Measurements from ENCODE around the gene GSG1L2.
A peak's percentile ranks its signal among the peaks of the same experiment; 100 is the strongest.

GSG1L2 gene

DNA sequence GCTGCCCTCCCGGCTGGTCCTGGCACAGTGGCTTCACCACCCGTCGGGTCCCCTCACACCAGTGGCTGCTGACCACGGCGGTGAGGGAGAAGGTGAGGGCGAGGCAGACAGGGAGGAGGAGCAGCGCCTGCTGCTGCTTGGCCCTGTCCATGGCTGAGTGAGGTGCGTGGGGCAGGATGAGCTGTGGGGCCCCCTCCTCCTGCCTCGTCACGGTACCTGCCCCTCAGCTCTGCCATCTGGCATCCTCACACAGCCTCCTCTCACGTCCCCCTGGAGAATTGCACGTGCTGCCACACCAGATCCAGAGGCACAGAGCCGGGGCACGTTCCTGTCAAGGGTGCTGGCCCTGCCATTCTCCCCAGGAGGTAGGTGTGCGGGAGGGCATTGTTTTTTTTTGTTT lies at the start of gene GSG1L2:
GSG1L2 (minus strand) TSS at position 159 of the 400 bp plus-strand sequence; CDS start at position 151, 8 bp downstream.
- peak; percentile 99 for DNase-seq

DNA sequence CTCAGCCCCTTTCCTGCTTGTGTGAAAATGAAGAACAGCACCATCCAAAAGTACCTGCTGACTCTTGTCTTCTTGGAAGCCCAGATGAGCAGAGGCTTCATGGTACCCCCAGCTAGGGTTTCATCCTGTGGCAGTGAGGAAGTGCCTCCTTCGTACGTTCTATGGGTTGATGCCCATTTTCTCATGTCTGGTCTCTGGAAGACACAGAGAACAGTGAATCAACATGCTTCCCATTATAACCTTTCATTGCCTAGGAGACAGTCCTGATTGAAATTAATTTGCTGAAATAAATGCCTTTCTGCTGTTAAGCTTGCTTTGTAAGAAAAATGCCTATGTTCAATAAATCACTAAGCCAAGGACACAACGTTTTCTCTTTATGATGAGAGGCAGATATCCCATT lies 46.7 kb upstream of the GSG1L2 start:
- no peak for DNase-seq

DNA sequence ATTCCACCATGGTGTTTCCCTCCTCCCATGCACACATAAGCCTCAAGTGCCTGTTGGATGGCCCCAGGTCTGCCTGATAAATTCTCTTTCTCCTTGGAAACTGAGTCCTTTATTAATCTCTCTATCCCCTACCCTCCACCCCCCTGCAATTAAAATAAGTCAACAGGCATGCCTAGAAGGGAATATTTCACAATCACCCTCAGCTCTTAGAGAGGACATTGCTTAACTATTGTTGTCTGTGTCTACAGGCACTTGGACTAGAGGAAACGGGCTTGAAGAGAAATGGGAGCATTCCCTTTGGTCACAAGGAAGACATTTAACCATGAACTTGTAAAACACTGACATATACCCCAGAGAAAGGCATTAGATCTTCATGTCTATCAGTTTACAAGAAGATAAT lies 43.7 kb upstream of the GSG1L2 start:
- no peak for DNase-seq

DNA sequence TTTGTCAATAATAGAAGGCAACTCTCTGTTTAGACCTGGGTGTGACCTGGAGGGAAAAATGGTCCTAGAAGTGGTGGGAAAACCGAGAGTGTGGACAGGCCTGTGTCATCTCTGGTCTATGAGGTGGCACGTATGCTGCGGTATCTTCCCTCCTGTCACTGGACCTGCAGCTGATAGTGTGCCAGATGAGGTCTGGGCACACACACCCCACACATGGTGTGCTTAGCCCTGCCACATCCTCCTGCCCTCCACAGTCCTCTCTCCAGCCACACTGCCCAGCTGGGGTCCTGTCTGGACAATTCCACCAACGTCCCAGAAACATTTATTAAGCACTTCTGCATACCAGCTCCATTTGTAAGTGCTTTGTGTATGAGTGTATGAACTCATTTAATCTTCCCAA lies 41.1 kb upstream of the GSG1L2 start:
- DNase-seq, result no peak

DNA sequence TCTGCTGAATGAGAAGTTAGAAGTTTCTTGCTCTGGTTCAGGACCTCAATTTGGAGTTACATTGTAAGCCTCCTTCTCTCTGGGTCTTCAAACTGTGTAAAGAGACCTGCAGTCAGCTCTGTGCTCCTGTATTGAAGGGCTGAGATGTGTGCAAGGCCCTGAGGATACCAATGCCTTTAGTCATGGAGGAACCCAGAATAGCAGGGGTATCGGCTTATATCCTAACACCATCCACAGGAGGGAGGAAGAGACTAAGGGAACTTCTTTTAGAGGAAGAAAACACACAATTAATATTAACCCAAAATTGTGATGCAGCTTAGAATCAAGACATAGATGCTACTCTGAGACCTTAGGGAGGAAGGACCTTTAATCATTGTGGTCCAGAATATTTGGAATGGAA lies 40.3 kb upstream of the GSG1L2 start:
- no peak for DNase-seq

DNA sequence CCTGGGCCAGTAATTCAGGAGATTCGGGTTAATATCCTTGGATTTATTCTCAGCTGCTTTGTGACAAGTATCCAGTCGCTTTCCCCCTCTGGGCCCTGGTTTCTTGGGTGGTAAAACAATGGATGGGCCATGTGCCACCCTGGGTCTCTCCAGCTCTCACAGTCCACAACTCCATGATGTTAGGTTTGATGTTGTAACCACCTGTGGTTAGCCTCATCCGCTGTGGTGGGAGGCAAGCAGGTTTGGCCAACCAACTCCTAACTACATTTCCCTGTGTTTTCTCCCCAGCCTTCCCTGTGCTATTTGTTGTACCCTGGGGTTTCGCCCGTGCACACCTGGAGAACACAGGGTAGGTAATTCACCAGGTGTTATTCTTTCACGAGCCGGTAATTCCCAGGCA lies 39.0 kb upstream of the GSG1L2 start:
- no peak for DNase-seq

DNA sequence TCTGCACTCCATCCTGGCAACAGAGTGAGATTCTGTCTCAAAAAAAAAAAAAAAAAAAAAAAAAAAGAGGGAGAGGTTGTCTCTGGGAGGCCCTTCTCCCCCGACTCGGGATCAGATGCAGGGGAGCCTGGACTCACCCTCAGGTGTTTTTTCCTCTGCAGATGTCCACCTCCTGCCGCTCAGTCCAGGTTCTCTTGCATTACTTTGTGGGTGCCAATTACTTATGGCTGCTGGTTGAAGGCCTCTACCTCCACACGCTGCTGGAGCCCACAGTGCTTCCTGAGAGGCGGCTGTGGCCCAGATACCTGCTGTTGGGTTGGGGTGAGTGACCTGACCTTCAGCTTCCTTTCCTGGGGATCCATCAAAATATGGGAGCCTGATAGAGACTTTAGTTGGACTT lies 37.9 kb upstream of the GSG1L2 start:
- DNase-seq, result no peak

DNA sequence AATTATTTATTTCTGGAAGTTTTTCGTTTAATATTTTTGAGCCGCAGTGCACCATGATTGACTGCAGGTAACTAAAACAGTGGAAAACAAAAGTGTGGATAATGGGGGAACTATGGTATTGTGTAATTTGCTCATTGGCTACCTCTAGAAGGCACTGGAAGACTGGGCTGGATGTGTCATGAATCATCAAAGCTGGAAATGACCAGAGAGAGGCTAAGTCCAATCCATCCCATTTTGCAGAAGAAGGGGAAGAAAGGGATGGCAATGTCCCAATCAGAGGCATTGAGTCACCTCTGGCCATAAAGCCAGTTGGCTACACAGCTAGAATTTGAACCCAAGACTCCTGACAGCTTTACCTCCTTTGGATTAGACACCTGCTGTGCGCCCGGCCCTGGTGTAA lies 33.2 kb upstream of the GSG1L2 start:
- no peak for DNase-seq

DNA sequence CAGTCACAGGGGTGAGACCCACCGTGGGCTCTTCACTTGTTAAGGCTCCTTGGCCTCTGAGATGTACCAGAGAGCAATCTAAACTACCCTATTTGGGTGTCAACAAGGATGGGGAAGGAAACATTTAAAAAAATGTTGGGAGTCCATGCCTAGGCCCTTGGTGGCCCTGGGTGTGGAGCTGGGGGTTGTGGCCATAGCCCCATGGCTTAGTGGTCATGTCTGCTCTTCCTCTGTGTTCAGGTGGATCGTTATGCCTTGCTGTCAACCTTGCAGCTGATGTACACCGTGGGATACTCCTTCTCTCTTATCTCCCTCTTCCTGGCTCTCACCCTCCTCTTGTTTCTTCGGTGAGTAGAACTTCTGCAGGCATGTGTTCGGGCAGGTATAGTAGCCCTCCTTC lies 32.4 kb upstream of the GSG1L2 start:
- DNase-seq, result no peak

DNA sequence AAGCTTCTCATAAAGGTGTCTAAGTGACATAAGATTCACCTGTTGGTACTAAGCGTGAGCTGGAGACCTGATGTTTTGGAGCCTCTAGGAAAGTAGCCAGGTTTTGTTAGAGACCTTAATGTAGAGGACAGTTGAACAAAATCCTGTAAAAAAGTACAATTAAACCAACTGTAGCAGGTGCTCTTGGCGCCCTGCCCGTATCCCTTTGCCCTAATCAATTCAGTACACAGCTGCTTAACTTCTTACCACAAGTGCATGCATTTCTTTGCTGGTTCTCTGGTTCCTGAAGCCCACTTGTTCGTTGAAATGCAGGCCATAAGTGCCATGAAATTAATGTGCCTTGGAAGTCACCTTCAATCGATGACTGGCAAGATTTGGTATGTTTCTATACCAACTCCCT lies 28.3 kb upstream of the GSG1L2 start:
- no peak for DNase-seq

DNA sequence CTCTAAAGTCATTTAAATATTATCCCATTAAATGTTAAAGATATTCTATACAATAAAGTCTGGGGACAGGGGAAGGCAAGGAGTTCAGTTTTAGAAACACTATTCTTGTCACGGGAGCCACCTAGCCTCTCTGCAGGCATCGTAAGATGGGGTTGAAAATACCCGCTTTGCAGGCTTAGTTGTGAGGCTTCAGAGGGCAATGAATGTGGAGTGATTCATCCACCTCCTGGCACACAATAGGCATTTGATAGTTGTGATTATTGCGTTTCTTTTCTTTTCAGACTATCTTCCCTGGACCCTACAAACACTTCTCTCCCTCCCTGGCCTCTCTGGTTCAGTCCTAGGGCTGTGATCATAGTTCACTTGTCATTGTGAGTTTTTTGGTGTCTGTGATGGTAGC lies 23.4 kb upstream of the GSG1L2 start:
- DNase-seq, result no peak

DNA sequence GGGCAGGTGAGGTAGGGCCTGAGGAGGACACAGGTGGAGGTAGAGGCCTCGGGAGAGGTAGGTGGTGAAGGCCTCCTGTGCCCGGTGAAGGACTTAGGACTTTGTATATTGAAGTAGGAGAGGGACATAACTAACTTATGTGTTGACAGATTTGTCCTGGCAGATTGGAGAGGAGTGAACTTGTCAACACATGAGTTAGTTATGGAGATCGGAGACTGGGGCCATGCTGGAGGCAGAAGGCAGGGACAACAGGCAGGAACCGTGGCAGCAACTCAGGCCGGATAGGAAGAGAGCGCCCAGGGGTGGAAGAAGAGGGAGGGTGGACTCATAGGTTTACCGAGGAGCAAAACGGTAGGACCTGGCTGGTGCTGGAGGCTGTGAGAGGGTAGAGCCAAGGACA lies 22.3 kb upstream of the GSG1L2 start:
- no peak for DNase-seq

DNA sequence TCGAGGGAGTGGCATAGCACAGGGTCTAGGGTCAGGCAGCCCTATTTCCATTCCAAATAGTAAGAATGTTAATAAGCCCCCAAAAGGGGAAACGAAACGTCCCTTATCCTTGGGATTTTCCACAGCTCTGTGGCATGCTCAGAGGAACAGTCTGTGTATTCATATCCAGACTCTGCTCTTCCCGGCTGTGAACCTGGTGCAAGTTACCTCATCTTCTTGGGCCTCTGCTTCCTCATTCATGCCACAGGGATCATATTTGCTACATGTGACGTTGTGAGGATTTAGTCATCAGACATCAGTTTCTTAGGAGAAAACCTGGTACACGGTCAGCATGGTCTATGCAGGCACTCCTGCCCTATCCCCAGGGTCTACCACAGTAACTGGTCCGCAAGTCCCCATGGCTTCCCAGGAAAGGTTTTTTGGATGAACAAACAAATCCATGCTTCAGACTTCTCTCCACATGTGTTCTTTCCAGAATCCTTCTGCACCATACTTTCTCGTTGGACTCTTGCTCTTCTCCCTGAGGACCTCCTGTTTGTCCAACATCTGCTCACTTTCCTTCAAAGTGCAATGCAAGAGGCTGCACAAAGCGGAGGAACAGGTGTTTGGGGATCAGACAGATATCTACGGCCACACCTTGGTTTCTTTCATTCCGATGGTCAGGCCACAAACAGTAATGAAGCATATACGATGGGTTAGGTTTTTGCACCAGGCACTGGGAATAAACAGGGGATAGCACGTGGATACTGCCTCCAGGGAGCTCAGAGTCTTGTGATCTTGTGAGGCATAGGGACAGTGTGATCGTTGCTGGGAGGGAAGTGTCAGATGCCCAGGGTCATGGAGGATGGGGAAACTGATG lies 21.5 kb upstream of the GSG1L2 start:
- DNase-seq, result no peak

DNA sequence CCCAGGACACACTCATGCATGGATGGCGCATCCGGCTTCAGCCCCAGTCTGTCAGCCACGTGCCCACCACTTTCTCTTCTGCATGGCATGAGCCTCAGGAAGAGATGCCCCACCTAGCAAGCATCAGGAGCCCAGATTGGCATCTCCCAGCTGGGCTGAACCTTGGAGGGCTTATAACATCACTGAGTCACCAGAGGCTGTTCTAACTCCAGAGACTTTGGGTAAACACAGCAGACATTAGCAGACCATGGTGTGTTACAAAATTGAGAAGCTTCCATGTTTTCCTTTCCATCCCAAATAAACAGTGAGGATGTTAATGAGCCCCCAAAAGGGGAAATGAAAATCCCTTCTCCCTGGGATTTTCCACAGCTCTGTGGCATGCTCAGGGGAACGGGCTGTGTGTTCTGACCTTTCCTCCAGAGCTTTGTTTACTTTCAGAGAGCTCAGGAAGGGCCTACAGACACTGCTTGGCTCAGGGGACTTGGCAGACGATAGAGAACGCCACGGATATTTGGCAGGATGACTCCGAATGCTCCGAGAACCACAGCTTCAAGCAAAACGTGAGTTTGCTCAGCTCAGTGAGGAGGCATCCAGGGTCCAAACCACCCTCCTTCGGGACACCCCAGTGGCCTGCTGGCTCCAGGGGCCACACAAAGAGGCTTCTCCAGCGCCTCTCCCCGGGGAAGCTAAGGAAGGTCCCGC lies 20.3 kb upstream of the GSG1L2 start:
- no peak for DNase-seq

DNA sequence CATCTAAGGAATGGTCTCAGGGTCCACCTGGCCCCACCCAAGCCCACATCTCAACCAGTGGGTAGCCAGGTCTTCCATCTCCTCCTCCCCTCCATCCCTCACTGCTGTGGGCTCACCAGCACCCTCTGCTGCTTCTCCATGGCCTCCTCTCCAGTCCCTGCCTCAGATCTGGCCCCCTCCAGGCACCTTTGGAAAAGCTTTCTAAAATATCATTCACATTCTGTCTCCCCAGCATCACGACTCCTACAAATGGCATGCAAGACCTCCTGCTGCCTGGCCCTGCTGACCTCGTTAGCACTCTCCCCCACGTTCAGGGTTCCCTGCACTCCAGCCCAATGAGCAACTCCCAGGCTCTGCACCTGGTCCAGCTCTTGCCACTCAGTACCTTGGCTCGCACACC lies 17.6 kb upstream of the GSG1L2 start:
- no peak for DNase-seq

DNA sequence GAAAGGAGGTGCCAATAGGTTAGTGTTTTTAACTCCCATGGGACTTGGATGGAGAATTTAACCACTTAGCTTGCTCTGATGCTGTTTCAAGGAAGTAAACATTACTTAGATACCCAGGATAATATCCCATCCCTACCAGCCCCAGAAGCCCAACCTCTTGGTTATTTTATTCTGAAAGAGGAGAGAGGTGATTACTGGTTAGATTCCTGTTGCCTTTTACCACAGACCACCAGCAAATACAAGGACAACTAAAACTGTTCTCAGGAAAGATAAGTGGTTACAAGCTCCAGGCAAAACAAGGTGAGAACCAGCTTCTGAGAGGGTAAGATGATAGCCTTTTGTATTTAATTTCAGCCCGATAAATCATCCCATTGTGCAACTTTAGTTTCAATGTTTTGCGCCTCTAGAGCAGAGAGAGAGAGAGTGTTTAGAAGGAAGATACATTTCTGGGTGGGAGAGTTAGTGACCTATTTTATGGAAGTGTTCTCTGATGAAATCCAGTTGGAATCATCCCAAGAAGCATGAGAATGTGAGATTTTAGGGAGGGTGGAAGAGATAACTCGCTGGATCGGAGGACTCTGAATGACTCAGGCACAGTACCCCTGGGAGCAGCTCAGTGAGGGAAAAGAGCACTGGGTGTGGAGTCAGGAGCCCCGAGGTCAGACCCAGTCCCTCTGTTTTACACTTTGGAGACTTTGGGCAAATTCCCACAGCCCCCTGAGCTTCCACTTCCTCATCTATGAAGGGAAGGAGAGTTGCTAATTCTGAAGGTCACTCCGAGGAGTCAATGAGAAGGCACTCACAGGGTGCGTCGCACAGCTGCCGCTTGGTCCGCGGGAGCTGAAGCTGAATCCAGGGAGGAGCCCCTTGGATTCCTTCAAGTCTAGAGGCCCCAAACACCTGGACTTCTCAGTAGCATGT lies 15.9 kb upstream of the GSG1L2 start:
- DNase-seq, result no peak

DNA sequence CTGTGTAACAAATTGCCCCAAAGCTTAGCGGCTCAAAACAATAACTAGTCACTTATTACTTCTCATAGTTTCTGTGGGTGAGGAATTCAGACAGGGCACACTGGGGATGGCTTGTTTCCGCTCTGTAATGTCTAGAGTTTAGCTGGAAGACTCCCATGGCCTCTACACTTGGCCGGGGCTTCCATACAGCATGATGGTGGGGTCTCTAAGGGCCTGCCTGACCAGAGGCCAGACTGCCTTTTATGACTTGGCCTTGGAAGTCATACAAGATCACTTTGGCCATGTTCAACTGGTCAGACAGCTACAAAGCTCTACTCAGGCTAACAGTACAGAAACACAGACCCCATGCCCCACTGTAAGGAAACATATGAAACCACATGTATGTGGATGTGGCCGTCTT lies 12.0 kb upstream of the GSG1L2 start:
- DNase-seq, result no peak

DNA sequence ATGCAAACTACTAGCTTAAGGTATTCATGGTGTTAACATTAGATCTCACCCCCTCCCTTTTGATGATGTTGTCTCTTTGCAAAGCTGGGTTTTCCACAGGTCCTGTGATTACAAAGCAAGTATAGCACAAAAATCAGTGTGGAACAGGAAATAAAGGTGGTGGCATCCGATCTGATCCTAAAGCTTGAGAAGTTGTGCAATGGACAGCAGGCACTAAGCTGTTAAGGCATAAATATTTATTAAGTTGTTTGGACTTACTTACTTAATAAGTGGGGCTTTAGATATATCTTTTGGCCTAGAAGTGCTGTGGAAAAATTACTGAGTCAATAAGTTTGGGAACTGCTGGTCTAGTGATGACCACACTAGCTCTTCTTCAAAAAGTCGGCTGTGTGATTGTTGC lies 8.8 kb upstream of the GSG1L2 start:
- DNase-seq, result no peak

DNA sequence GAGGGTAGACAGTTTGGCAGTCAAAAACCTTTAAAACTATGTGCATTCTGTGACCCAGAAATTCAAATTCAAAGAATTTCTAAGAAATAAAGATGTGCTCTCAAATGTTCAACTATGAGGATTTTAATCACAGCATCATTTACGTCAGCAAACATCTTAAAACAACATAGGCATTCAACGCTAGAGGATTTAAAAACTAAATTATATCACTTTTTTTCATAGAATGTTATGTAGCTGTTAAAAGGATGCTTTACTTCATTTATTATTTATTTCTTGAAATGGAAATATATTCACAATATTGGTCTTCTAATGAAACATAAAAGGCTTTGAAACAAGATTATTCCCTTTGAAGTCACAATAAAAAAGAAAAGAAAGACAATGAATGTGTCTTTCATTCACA lies 7.5 kb upstream of the GSG1L2 start:
- no peak for DNase-seq

DNA sequence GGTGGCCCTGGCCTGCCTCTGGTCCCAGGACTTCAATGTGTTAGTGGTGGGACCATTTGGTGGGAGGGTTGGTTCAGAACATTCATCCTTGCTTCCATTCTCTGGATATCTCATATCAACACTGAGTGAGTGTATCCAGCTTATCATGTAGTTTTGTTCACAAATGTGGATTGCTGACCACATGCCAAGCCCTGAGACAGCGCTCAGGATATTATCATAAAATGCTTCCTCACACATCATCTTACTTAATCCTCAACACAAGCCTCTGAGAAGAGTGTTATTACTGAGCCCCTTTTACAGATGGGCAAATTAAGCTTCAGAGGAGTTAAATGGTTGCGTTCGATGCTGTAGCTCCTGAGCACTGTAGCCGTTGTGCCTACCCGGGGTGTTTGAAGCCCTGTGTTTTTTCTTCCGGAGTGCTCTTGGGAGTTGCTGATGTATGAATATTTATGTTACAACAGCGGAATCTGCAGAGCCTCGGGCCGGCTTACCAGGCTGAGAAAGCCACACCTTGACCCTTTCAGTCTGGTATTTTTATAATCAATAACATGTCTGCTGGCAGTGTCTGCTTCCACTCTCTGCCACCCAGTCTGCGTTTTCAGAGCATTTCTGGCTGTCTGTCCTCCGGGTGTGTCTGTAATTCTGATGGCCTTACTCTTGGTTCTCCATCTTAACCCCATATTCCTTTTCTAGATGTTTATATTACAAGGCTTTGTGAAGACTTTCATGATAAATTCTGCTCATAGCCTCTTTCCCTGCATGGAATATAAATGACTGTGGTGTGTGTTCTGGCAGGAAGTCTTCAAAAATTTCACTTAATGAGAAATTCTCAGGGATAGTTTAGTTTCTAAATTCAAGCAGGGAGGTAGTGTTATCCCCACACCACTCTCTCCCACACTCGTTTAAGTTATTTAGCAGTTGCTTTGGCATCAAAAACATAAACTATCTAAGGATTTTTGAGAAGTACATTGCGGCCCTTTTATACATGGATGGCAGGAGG lies 6.7 kb upstream of the GSG1L2 start:
- DNase-seq, result no peak

DNA sequence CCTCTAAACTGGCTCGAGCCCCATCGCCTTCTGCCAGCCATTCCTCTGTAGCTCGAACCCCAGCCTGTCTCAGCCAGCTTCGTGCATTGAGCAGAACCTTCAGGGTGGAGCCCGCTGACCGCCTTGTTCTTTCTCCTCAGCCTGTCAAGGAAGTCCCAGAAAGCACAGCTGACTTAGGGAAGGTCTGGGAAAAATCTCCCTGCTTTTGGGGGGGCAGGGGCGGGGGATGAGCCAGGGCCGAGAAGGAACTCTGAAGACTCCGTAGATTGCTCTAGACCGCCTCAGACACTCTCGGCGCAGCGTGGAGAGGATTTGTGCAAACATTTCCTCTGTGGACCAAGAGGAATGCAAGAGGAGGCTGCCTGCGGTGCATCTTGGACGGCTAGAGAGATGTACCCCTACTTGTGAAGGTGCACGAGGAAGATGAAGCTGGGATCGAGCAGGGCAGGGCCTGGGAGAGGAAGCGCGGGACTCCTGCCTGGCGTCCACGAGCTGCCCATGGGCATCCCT lies 3.8 kb upstream of the GSG1L2 start, which contains the start of gene GLP2R:
GLP2R (plus strand) TSS at position 284 of the 510 bp plus-strand sequence; CDS start at position 424, 140 bp downstream.
- no peak for DNase-seq

Measured in NCI-H524 treated with DMSO at 0.1 percent for 48 hours (cell line).